ENCODE results near the gene CD200R1. TPM values are rescaled to one million over a fixed set of nuclear protein-coding genes. Genes with fewer than 3 reads are reported as not detected.

Gene CD200R1
- total and polyA plus RNA-seq, 2 of the 8 experiments (the other 6 are each of a cell fraction or from before 2014, with no cell fraction given): 0.02 TPM; not detected in 1

GRCh38 chr3:112980080-112980479, 5.2 kb upstream of the CD200R1 start (continued):
- TF ChIP-seq CREB1 (IDR thresholded peaks at IDR 0.05): no peak
